IPS DF 19.7 (cell line): ENCODE measurements around the gene KEAP1.

Experiments used
- DNase-seq: peaks from one replicate; pipeline ENCODE4 v3.0.0-alpha.2; 2013; ENCODE audit warnings: low read depth, low spot score

Gene KEAP1

DNA sequence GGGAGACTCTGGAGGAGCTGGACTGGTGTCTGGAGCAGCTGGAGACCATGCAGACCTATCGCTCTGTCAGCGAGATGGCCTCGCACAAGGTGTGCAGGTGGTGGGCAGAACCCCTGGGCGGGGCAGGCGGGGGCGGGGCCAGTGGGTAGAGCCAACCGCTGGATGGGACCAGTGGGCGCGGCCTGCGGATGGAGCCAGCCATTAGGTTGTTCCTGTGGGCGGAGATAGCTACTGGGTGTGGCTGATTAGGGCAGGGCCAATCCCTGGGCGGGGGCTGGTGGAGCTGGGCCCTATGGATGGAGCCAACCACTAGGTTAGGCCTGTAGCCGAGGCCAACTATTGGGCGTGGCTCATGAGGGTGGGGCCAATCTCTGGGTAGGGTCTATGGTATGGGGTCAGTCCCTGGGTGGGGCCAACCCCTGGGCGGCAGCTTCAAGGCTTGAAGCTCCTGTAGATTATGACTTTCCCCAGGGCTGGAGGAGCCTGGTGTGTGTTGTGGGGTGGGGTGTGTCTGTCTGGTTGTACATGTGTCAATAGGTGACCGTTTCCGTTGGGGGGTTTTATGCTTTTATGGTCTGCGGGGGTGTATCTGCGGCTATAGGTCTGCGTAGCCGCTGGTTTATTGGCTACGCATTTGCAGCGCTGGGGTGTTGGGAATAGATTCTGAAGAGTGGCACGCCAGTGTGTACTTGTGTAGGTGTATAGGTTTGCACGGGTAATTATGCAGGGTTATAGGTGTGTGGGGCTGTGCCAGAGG is 52.1 kb downstream of the KEAP1 start:
- peak; percentile 71 for DNase-seq

DNA sequence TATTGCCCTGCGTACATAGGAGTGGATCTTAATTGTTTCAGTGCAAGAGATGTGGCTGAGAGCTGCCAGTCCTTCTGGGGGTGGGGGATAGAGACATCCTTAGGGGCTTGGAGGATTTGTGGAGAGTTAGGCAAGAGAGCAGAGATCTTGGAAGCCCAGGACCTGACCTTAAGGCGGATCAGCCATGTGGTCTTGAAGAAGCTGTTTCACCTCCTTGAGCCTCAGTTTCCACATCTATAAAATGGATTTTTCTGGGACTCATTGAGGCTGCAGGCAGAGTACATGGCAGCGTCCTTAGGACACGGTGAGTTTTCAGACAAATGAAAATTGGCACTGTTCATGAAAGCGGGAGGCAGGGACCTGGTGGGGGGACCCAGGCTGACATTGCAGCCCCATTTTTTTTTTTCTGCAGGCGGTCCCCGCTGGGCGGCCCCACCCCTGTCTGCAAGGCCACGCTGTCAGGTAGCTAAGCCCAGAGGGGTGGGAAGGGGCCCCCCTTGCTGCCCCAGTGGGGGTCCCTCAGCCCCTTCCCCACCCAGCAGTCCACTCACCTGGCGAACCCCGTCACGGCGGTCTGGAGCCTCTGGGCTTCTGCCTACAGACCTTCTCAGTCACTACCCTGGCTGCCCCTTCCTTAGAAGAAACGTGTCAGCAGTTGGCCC is 52.8 kb downstream of the KEAP1 start:
- no peak for DNase-seq

DNA sequence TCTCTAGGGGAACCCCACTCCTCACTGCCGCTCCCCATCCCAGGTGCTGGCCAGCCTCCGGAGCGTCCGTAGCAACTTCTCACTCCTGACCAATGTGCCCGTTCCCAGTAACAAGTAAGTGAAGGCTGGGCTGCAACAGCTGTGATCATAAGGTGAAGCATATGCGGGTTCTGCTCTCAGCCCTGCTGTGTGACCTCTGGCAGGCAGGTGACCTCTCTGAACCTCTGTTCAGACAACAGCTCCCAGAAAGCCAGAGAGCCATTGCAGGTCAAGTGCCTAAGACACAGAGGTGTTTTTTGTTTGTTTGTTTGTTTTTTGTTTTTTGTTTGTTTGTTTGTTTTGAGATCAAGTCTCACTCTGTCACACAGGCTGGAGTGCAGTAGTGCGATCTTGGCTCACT is 54.1 kb downstream of the KEAP1 start:
- DNase-seq: no peak

- DNase-seq: no peak
These were observed 60.5 kb downstream of the KEAP1 start for GRCh38 chr19:10442698-10443097.

DNA sequence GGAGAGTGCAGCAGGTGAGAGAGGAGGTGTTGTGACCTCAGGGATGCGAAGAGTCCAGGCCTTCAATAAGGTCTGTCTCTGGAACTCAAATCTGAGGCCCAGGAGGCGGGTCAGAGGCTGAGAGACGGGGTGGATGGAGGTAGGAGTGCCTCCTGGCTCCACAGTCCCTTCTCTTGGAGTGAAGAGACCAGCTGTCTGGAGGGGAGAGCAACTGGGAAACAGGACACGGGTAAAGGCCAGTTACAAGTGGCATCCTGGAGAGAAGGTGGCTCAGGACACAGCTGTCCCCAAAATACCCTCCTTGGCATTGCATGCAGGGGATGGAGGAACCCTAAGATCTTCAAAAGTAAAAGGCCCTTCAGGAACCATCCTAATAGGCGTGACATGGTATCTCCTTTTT is 63.6 kb downstream of the KEAP1 start:
- DNase-seq: no peak
